ENCODE data around the gene DUXB.

DNA sequence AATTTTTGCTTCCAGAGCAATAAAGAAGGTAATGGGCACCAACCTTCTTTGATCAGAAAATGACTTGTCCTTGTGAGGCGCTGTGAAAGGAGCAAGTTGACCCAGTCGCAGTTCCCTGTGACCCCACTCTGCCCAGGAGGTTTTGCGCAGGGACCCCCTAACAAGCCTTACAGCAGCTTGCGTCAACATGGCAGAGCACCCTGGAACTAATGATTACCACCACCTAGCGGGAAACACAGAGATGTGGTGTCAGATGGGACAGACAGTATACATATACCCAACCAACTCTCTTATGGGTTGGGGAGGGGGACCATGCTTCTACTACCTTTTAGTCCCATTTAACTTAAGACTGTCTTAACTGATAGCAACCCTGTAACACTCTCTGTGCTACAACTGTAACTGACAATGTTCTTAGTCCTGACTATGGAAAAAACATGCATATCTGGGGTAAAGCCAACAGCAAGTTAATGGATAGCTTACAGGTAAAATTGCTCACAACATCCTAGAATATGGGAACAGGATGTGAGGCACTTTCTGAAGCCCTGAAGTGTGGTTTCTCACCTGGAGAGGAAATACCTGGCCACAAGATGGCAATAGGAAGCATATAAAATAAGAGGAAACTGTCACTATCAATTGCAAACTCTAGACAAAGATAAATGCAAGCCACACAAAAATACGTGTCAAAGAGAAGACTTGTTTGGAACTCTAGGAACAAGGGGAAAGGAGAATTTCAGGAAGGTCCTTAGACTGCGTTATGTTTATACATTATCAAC is 56.8 kb downstream of the DUXB start:
- TF ChIP-seq POLR2A (IDR thresholded peaks at IDR 0.05) (no peak), CTCF (IDR thresholded peaks at IDR 0.05) (no peak), POLR2AphosphoS5 (IDR thresholded peaks at IDR 0.05) (no peak), EP300 (IDR thresholded peaks at IDR 0.05) (no peak)
